ENCODE data around the gene CBX4. TPM values are rescaled to one million over a fixed set of nuclear protein-coding genes. Genes with fewer than 3 reads are reported as not detected.

CBX4 gene
- total RNA-seq, 1 experiment from 2014 or later, result 6.2 TPM

DNA sequence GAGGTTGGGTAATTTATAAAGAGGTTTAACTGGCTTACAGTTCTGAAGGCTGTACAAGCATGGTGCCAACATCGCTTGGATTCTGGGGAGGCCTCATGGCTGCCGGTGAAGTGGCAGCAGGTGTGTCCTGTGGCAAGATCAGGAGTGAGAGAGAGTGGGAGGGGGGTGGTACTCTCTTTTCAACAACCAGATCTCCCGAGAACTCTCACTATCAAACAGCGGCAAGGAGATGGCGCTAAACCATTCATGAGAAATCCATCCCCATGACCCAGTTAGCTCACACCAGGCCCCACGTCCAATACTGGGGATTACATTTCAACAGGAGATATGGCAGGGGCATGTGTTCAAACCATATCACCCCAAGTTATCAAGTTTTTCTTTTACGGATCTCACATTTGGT lies 44.0 kb upstream of the CBX4 start:
- Histone ChIP-seq H3K18ac (ENCODE audit: insufficient read length, low read depth, low read length) (no peak overlapping the region), H2BK12ac (ENCODE audit: insufficient read length, low read depth, low read length) (no peak overlapping the region), H2BK5ac (ENCODE audit: insufficient read length, low read length) (no peak overlapping the region), H3K23me2 (ENCODE audit: insufficient read length, low read depth, low read length, poor library complexity, severe bottlenecking) (no peaks in the 10 kb centered on the region), H2BK15ac (ENCODE audit: low read depth, low read length) (no peak overlapping the region), H3K56ac (ENCODE audit: insufficient read length, low read depth, low read length) (no peak overlapping the region), H3K79me2 (ENCODE audit: insufficient read depth, low read length) (no peaks in the 10 kb centered on the region), H4K20me1 (ENCODE audit: control insufficient read depth, insufficient read depth, insufficient read length) (no peaks in the 10 kb centered on the region), H3K79me1 (ENCODE audit: insufficient read depth, low read depth, low read length, poor library complexity, severe bottlenecking) (no peaks in the 10 kb centered on the region), H4K5ac (ENCODE audit: insufficient read length, low read depth, low read length) (no peak overlapping the region), H3K23ac (ENCODE audit: insufficient read length, low read depth, low read length) (no peak overlapping the region), H2AFZ (ENCODE audit: low read length) (no peak overlapping the region), H4K8ac (replicated peaks; ENCODE audit: insufficient read length, low read depth, low read length) (no peak overlapping the region), H3K9me3 (ENCODE audit: control insufficient read depth, low read depth, low read length) (no peaks in the 10 kb centered on the region), H2BK120ac (ENCODE audit: low read depth, low read length, poor library complexity, severe bottlenecking) (no peak overlapping the region), H3K14ac (ENCODE audit: insufficient read depth, low read length) (no peak overlapping the region), H3K4ac (ENCODE audit: low read depth, low read length) (no peak overlapping the region), H3K4me1 (ENCODE audit: insufficient read depth, low read length) (no peaks in the 10 kb centered on the region), H2BK20ac (ENCODE audit: low read depth, low read length, poor library complexity, severe bottlenecking) (no peak overlapping the region), H3K9ac (ENCODE audit: extremely low read depth, insufficient read length, low read length) (no peak overlapping the region), H3K27ac (ENCODE audit: insufficient read length, low read depth, low read length) (no peak overlapping the region), H2AK5ac (ENCODE audit: insufficient read length, low read length) (no peak overlapping the region), H3K27me3 (ENCODE audit: insufficient read depth, low read length) (no peaks in the 10 kb centered on the region), H4K91ac (ENCODE audit: insufficient read length, low read depth, low read length) (no peak overlapping the region), H3T11ph (ENCODE audit: low read length) (no peak overlapping the region), H3K4me2 (ENCODE audit: insufficient read depth, insufficient read length, low read length) (no peak overlapping the region)
- no peaks in the 10 kb centered on the region for H3K36me3 Mint-ChIP-seq (ENCODE audit: insufficient read depth in 1 of 3, low read depth in 3 of 3)
- peaks cover 44% of the 10 kb centered on the region for H3K27me3 Mint-ChIP-seq (ENCODE audit: low read depth)
- DNase-seq, result no peak
- no peak overlapping the region for H3K27ac Mint-ChIP-seq
- no peak overlapping the region for H3K4me3 Mint-ChIP-seq
- H3K9me3 Mint-ChIP-seq, result no peaks in the 10 kb centered on the region
- no CpG with 5 or more reads among the region's 7 CpGs for WGBS (ENCODE audit: extremely low coverage, insufficient read length, low lambda C conversion rate)
- no peaks in the 10 kb centered on the region; a peak in 1 of 4 replicates for H3K4me1 Mint-ChIP-seq
- TF ChIP-seq, protein P1, sequence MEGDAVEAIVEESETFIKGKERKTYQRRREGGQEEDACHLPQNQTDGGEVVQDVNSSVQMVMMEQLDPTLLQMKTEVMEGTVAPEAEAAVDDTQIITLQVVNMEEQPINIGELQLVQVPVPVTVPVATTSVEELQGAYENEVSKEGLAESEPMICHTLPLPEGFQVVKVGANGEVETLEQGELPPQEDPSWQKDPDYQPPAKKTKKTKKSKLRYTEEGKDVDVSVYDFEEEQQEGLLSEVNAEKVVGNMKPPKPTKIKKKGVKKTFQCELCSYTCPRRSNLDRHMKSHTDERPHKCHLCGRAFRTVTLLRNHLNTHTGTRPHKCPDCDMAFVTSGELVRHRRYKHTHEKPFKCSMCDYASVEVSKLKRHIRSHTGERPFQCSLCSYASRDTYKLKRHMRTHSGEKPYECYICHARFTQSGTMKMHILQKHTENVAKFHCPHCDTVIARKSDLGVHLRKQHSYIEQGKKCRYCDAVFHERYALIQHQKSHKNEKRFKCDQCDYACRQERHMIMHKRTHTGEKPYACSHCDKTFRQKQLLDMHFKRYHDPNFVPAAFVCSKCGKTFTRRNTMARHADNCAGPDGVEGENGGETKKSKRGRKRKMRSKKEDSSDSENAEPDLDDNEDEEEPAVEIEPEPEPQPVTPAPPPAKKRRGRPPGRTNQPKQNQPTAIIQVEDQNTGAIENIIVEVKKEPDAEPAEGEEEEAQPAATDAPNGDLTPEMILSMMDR (conservative IDR thresholded peaks at IDR 0.05), result no peak; the same call in 2 of the 3 replicates

All from H9 (cell line).